ENCODE data around the gene UNC13D. TPM values are rescaled to one million over a fixed set of nuclear protein-coding genes. Genes with fewer than 3 reads are reported as not detected.

Gene UNC13D
- total RNA-seq, 1 experiment from 2014 or later, result 12.7 TPM

- Histone ChIP-seq H3K36me3 (ENCODE audit: control insufficient read depth, insufficient read depth, low read length) (no peaks in the 10 kb centered on the region), H3K4me3 (ENCODE audit: low read depth in 2 of 2, low read length in 2 of 2) (no peak overlapping the region), H3K4me1 (ENCODE audit: control insufficient read depth, insufficient read depth, low read length) (no peaks in the 10 kb centered on the region; the same call in 1 of the 2 replicates), H3K9me3 (ENCODE audit: control insufficient read depth, insufficient read depth, low read depth, low read length) (no peaks in the 10 kb centered on the region), H3K27ac (ENCODE audit: low read length) (no peak overlapping the region), H3K27me3 (ENCODE audit: control insufficient read depth, insufficient read depth, low read length) (no peaks in the 10 kb centered on the region)
- ATAC-seq (no peak), DNase-seq (ENCODE audit: low read depth, low spot score) (no peak)
- ChIA-PET POLR2A (interaction anchor here (0.6 kb wide), 1 partner anchor 423 kb away, joined by 4 read pairs; no protein-coding TSS in a partner anchor), CTCF (no interaction called here)
- TF ChIP-seq REST (IDR thresholded peaks at IDR 0.05; ENCODE audit: insufficient read depth in 1 of 2, low read depth in 2 of 2, low read length in 1 of 2) (no peak), CTCF (IDR thresholded peaks at IDR 0.05) (no peak), POLR2AphosphoS5 (IDR thresholded peaks at IDR 0.05; ENCODE audit: low read depth, low read length) (no peak), SIN3A (IDR thresholded peaks at IDR 0.05; ENCODE audit: borderline replicate concordance, insufficient read depth, low read depth, low read length) (no peak), TCF7L2 (IDR thresholded peaks at IDR 0.05; ENCODE audit: low read depth, low read length) (no peak)
- BruUV-seq (replicated peaks), result no TSS peak
- intact Hi-C loops (cut with micrococcal nuclease; ENCODE audit: unreplicated experiment), result no loop called here
- in situ Hi-C loops (cut with HindIII; ENCODE audit: low pct_unique_long_range_greater_than_20kb, low sequenced_read_pairs), result no loop called here
Measured at GRCh38 chr17:75835654-75835987, 8.6 kb downstream of the UNC13D start.

GRCh38 chr17:75834928-75835653 is 9.1 kb downstream of the UNC13D start:
- in situ Hi-C loops (cut with HindIII; ENCODE audit: low pct_unique_long_range_greater_than_20kb, low sequenced_read_pairs) (no loop called here), intact Hi-C loops (cut with micrococcal nuclease; ENCODE audit: unreplicated experiment) (no loop called here)
- Histone ChIP-seq H3K4me1 (ENCODE audit: control insufficient read depth, insufficient read depth, low read length) (no peaks in the 10 kb centered on the region; the same call in 1 of the 2 replicates), H3K9me3 (ENCODE audit: control insufficient read depth, insufficient read depth, low read depth, low read length) (no peaks in the 10 kb centered on the region), H3K27ac (ENCODE audit: low read length) (no peak overlapping the region), H3K4me3 (ENCODE audit: low read depth in 2 of 2, low read length in 2 of 2) (no peak overlapping the region), H3K36me3 (ENCODE audit: control insufficient read depth, insufficient read depth, low read length) (no peaks in the 10 kb centered on the region), H3K27me3 (ENCODE audit: control insufficient read depth, insufficient read depth, low read length) (no peaks in the 10 kb centered on the region)
- ChIA-PET POLR2A (interaction anchor here (0.6 kb wide), 1 partner anchor 423 kb away, joined by 4 read pairs; no protein-coding TSS in a partner anchor), CTCF (no interaction called here)
- ATAC-seq (no peak), DNase-seq (ENCODE audit: low read depth, low spot score) (no peak)
- BruUV-seq (replicated peaks), result no TSS peak
- TF ChIP-seq POLR2AphosphoS5 (IDR thresholded peaks at IDR 0.05; ENCODE audit: low read depth, low read length), result no peak
- TF ChIP-seq SIN3A (IDR thresholded peaks at IDR 0.05; ENCODE audit: borderline replicate concordance, insufficient read depth, low read depth, low read length), result no peak
- TF ChIP-seq REST (IDR thresholded peaks at IDR 0.05; ENCODE audit: insufficient read depth in 1 of 2, low read depth in 2 of 2, low read length in 1 of 2), result no peak
- TF ChIP-seq TCF7L2 (IDR thresholded peaks at IDR 0.05; ENCODE audit: low read depth, low read length), result no peak
- no peak for TF ChIP-seq CTCF (IDR thresholded peaks at IDR 0.05)
